Retinal pigment epithelial cell (primary cell): ENCODE results near the gene CCM2L.
A peak's percentile ranks its signal among the peaks of the same experiment; 100 is the strongest.

ENCODE experiments used
- DNase-seq: peaks from one replicate; pipeline ENCODE4 v3.0.0-alpha.2; 2010; ENCODE audit warnings: low read depth
- H3K4me3 ChIP-seq: 2 replicates; pipeline ENCODE4 v1.5.1; 2011; ENCODE audit warnings: mild to moderate bottlenecking, low read length, control low read depth, moderate library complexity
- CTCF ChIP-seq: conservative IDR thresholded peaks from 2 replicates; pipeline ENCODE4 v1.5.1; 2011; ENCODE audit warnings: low read depth, low read length, control low read depth, inconsistent platforms

The CCM2L gene

GRCh38 chr20:32069711-32070110 lies 59.5 kb downstream of the CCM2L start:
- DNase-seq = no peak
- no peak for TF ChIP-seq CTCF
- no peak overlapping the region for H3K4me3 ChIP-seq

- no peak for DNase-seq
- TF ChIP-seq CTCF = no peak
- no peak overlapping the region for H3K4me3 ChIP-seq
Observed at GRCh38 chr20:32070282-32070681, 60.0 kb downstream of the CCM2L start.

DNA sequence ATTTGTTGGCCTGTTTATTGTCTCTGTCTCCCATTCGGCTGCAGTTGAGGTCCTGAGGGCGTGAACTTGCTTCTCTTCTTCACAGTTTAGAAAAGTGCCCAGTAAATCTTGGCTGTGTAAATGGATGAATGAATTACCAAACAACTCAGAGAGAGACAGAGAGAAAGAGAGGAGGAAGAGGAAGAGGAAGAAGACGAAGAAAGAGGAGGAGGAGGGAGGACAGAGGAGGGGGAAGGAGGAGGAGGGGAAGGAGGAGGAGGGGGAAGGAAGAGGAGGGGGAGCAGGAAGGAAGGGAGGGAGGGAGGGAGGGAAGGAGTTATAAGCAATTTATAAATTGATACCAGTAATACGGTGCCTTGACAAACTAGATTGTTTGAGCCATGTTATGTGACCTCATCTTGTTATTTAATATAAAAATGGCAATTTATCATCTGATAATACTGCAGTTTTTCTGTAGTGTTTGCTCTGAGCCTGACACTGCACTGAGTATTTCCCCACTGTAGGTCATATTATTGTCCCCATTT lies 60.5 kb downstream of the CCM2L start:
- no peak overlapping the region for H3K4me3 ChIP-seq
- no peak for TF ChIP-seq CTCF
- no peak for DNase-seq

GRCh38 chr20:32071395-32072167 lies 61.3 kb downstream of the CCM2L start:
- TF ChIP-seq CTCF = no peak
- no peak overlapping the region for H3K4me3 ChIP-seq
- no peak for DNase-seq

DNA sequence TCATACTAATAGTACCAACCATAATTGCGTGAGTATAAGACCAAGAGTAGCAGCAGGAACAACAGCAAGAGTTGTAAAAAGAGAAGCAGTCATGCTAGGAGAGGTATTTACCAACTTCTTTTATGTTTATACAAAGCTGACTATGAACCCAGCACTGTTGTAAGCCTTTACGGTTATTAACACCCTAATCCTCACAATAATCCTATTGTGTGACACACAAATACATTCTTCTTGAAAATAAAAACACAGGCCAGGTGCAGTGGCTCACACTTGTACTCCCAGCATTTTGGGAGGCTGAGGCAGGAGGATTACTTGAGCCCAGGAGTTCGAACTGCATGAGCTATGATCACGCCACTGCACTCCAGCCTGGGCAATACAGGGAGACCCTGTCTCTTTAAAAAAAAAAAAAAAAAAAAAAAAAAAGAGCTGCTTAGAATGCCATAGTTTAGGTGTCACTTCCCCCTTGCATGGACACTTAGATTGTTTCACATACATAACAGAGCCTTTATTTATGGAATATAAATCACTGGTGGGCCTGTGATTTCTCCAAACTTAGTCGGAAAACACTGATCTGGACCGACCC lies 62.0 kb downstream of the CCM2L start:
- no peak overlapping the region for H3K4me3 ChIP-seq
- no peak for TF ChIP-seq CTCF
- peak; percentile 23 for DNase-seq

GRCh38 chr20:32075534-32075933 lies 65.3 kb downstream of the CCM2L start:
- no peak for TF ChIP-seq CTCF
- DNase-seq = no peak
- no peak overlapping the region for H3K4me3 ChIP-seq

GRCh38 chr20:32077190-32077589 lies 67.0 kb downstream of the CCM2L start:
- no peak for TF ChIP-seq CTCF
- H3K4me3 ChIP-seq = no peak overlapping the region
- no peak for DNase-seq
